Central memory CD8-positive, alpha-beta T cell (primary cell): Measurements from ENCODE around the gene CHURC1.

Source experiments
- ATAC-seq: fragments of 150-1000 bp; cut with Tn5 transposase; replicated peaks from 2 replicates; pipeline ENCODE4 v1.10.0; 2022; ENCODE audit warnings: mild to moderate bottlenecking, moderate FRiP score, moderate number of reproducible peaks; ENCODE audit not compliant: poor library complexity, severe bottlenecking; ENCODE audit errors: extremely low read depth
- DNase-seq, 2 donors: peaks; one replicate each; pipeline ENCODE4 v3.0.0; 2021; ENCODE audit warnings: low spot score in 2 of 2
- H3K27ac Mint-ChIP-seq: one replicate; pipeline ENCODE4 v1.8.0; 2022; ENCODE audit warnings: low read depth, mild to moderate bottlenecking, moderate library complexity, mixed read lengths
- H3K27me3 Mint-ChIP-seq: one replicate; pipeline ENCODE4 v1.8.0; 2022; ENCODE audit warnings: mixed read lengths
- H3K36me3 Mint-ChIP-seq: one replicate; pipeline ENCODE4 v1.8.0; 2022; ENCODE audit warnings: mild to moderate bottlenecking, moderate library complexity, mixed read lengths; ENCODE audit not compliant: insufficient read depth
- H3K4me1 Mint-ChIP-seq: one replicate; pipeline ENCODE4 v1.8.0; 2022; ENCODE audit warnings: mixed read lengths
- H3K4me3 Mint-ChIP-seq: one replicate; pipeline ENCODE4 v1.8.0; 2022; ENCODE audit warnings: mild to moderate bottlenecking, moderate library complexity, mixed read lengths
- H3K9me3 Mint-ChIP-seq: one replicate; pipeline ENCODE4 v1.8.0; 2022; ENCODE audit warnings: mixed read lengths

Gene CHURC1

GRCh38 chr14:64915797-64916196 lies 1.5 kb downstream of the CHURC1 start:
- ATAC-seq (no peak), DNase-seq (no peak)
- peak overlapping the region; percentile 98 for H3K27ac Mint-ChIP-seq
- peak overlapping the region; percentile 93 for H3K4me3 Mint-ChIP-seq
- H3K9me3 Mint-ChIP-seq, result no peaks in the 10 kb centered on the region
- H3K27me3 Mint-ChIP-seq, result peaks cover 8% of the 10 kb centered on the region
- peaks cover 60% of the 10 kb centered on the region for H3K4me1 Mint-ChIP-seq
- peaks cover 20% of the 10 kb centered on the region for H3K36me3 Mint-ChIP-seq

- Mint-ChIP-seq H3K4me1 (peaks cover 68% of the 10 kb centered on the region), H3K27me3 (no peaks in the 10 kb centered on the region), H3K27ac (peak overlapping the region; percentile 7), H3K36me3 (peaks cover 20% of the 10 kb centered on the region), H3K4me3 (peak overlapping the region; percentile 2), H3K9me3 (no peaks in the 10 kb centered on the region)
- DNase-seq (no peak), ATAC-seq (no peak)
Measured at GRCh38 chr14:64918216-64918615, 4.0 kb downstream of the CHURC1 start.

GRCh38 chr14:64919215-64919614 lies 5.0 kb downstream of the CHURC1 start:
- H3K27ac Mint-ChIP-seq, result peak overlapping the region; percentile 69
- H3K4me1 Mint-ChIP-seq, result peaks cover 63% of the 10 kb centered on the region
- no peaks in the 10 kb centered on the region for H3K9me3 Mint-ChIP-seq

GRCh38 chr14:64919618-64920017 lies 5.4 kb downstream of the CHURC1 start:
- no peaks in the 10 kb centered on the region for H3K27me3 Mint-ChIP-seq
- ATAC-seq (no peak), DNase-seq (no peak)
- peaks cover 65% of the 10 kb centered on the region for H3K4me1 Mint-ChIP-seq
- H3K27ac Mint-ChIP-seq, result peak overlapping the region; percentile 69
- H3K36me3 Mint-ChIP-seq, result peaks cover 19% of the 10 kb centered on the region
- H3K4me3 Mint-ChIP-seq, result no peak overlapping the region
- no peaks in the 10 kb centered on the region for H3K9me3 Mint-ChIP-seq

More at GRCh38 chr14:64919215-64919614, 5.0 kb downstream of the CHURC1 start:
- Mint-ChIP-seq H3K4me3 (no peak overlapping the region), H3K36me3 (peaks cover 20% of the 10 kb centered on the region), H3K27me3 (no peaks in the 10 kb centered on the region)
- DNase-seq (no peak), ATAC-seq (no peak)

GRCh38 chr14:64920465-64920864 lies 6.2 kb downstream of the CHURC1 start:
- H3K36me3 Mint-ChIP-seq, result peaks cover 18% of the 10 kb centered on the region
- ATAC-seq (no peak), DNase-seq (no peak)
- H3K9me3 Mint-ChIP-seq, result no peaks in the 10 kb centered on the region
- H3K4me3 Mint-ChIP-seq, result no peak overlapping the region
- H3K27me3 Mint-ChIP-seq, result no peaks in the 10 kb centered on the region
- H3K4me1 Mint-ChIP-seq, result peaks cover 59% of the 10 kb centered on the region
- peak overlapping the region; percentile 26 for H3K27ac Mint-ChIP-seq

GRCh38 chr14:64923015-64923414 lies 8.8 kb downstream of the CHURC1 start:
- Mint-ChIP-seq H3K36me3 (peaks cover 22% of the 10 kb centered on the region), H3K9me3 (no peaks in the 10 kb centered on the region), H3K4me3 (no peak overlapping the region), H3K4me1 (peaks cover 41% of the 10 kb centered on the region), H3K27ac (no peak overlapping the region), H3K27me3 (no peaks in the 10 kb centered on the region)
- DNase-seq (no peak), ATAC-seq (no peak)

- no peak overlapping the region for H3K4me3 Mint-ChIP-seq
Measured at GRCh38 chr14:64926398-64926995, 12.2 kb downstream of the CHURC1 start.

GRCh38 chr14:64927031-64927430 lies 12.8 kb downstream of the CHURC1 start:
- DNase-seq, result no peak
- H3K27ac Mint-ChIP-seq, result peak overlapping the region; percentile 14
- peaks cover 27% of the 10 kb centered on the region for H3K36me3 Mint-ChIP-seq
- H3K27me3 Mint-ChIP-seq, result no peaks in the 10 kb centered on the region
- H3K4me3 Mint-ChIP-seq, result no peak overlapping the region
- no peak for ATAC-seq
- no peaks in the 10 kb centered on the region for H3K9me3 Mint-ChIP-seq
- peaks cover 11% of the 10 kb centered on the region for H3K4me1 Mint-ChIP-seq

More at GRCh38 chr14:64926398-64926995, 12.2 kb downstream of the CHURC1 start:
- peaks cover 16% of the 10 kb centered on the region for H3K4me1 Mint-ChIP-seq
- peak overlapping the region; percentile 14 for H3K27ac Mint-ChIP-seq
- H3K27me3 Mint-ChIP-seq, result no peaks in the 10 kb centered on the region
- peaks cover 26% of the 10 kb centered on the region for H3K36me3 Mint-ChIP-seq
- DNase-seq (no peak), ATAC-seq (no peak)
- H3K9me3 Mint-ChIP-seq, result no peaks in the 10 kb centered on the region

GRCh38 chr14:64928239-64929013 lies 14.2 kb downstream of the CHURC1 start:
- no peak for DNase-seq
- Mint-ChIP-seq H3K27ac (no peak overlapping the region), H3K27me3 (no peaks in the 10 kb centered on the region), H3K4me3 (no peak overlapping the region), H3K4me1 (peaks cover 11% of the 10 kb centered on the region), H3K9me3 (no peaks in the 10 kb centered on the region), H3K36me3 (peaks cover 37% of the 10 kb centered on the region)
- peak; percentile 92 for ATAC-seq

- H3K4me1 Mint-ChIP-seq, result peaks cover 11% of the 10 kb centered on the region
- no peak overlapping the region for H3K4me3 Mint-ChIP-seq
- H3K27me3 Mint-ChIP-seq, result no peaks in the 10 kb centered on the region
- ATAC-seq, result peak; percentile 29
- peaks cover 38% of the 10 kb centered on the region for H3K36me3 Mint-ChIP-seq
- no peak overlapping the region for H3K27ac Mint-ChIP-seq
- no peak for DNase-seq
- no peaks in the 10 kb centered on the region for H3K9me3 Mint-ChIP-seq
Measured at GRCh38 chr14:64929014-64929359, 14.7 kb downstream of the CHURC1 start.

GRCh38 chr14:64930085-64930843 lies 16.0 kb downstream of the CHURC1 start:
- H3K27ac Mint-ChIP-seq, result no peak overlapping the region
- DNase-seq (no peak), ATAC-seq (no peak)
- no peaks in the 10 kb centered on the region for H3K9me3 Mint-ChIP-seq
- H3K27me3 Mint-ChIP-seq, result no peaks in the 10 kb centered on the region
- peaks cover 17% of the 10 kb centered on the region for H3K4me1 Mint-ChIP-seq
- no peak overlapping the region for H3K4me3 Mint-ChIP-seq
- H3K36me3 Mint-ChIP-seq, result peaks cover 33% of the 10 kb centered on the region

- Mint-ChIP-seq H3K9me3 (no peaks in the 10 kb centered on the region), H3K4me1 (peaks cover 22% of the 10 kb centered on the region), H3K4me3 (no peak overlapping the region), H3K27me3 (no peaks in the 10 kb centered on the region), H3K36me3 (peaks cover 31% of the 10 kb centered on the region), H3K27ac (no peak overlapping the region)
- no peak for DNase-seq
- no peak for ATAC-seq
Measured at GRCh38 chr14:64931123-64931522, 16.9 kb downstream of the CHURC1 start.
